ENCODE measurements around the gene PHLDB2.

- TF ChIP-seq CTCF (conservative IDR thresholded peaks at IDR 0.05; ENCODE audit: low read depth, low read length) (no peak), EZH2phosphoT487 (IDR thresholded peaks at IDR 0.05; ENCODE audit: borderline replicate concordance, low read length) (no peak), EZH2 (IDR thresholded peaks at IDR 0.05; ENCODE audit: low read length, unreplicated experiment) (no peak)
Observed at GRCh38 chr3:111827871-111828270, 31.2 kb upstream of the PHLDB2 start.

Data from PC-3 (cell line).